GOT3 (cell line): ENCODE data around the gene CNTNAP2.
"Not testable (repeated sequence)": the region's sequence is repeated elsewhere in the genome, so short reads cannot be mapped to it uniquely, and the experiment has no call there.

Source experiments
- DNase-seq: peaks from one replicate; lab custom pipeline; 2025; ENCODE audit warnings: mixed read lengths; lab: John Stamatoyannopoulos, UW

The CNTNAP2 gene

DNA sequence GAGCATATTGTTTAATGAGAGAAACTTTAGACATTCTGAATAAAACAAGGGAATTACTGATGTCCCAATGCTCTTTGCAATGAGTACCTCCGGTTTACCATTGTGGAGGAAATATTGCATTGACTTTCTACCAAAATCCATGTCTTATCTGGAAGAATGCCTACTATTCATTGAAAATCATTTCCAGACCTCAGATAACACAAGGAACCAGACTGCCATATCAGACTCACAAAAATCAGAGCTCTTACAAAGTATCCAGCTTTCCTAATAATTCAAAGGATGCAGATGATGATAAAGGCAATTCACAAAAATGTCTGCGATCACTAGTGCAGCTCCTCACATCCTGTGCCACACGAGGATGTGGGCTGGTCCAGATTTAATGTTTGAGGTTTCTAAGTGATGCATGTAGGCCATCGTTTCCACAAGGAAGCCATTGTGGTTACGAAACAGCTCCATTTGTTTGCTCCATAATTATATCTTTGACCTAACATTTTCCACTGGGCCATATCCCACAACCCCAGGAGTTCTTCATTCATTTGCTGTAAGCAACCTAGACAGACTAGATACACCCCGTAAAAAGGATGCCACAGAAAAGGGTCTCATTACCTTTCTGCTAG lies 1642.8 kb downstream of the CNTNAP2 start:
- DNase-seq, result no peak

- DNase-seq, result no peak
Observed at GRCh38 chr7:147765301-147765700, 1648.7 kb downstream of the CNTNAP2 start.

DNA sequence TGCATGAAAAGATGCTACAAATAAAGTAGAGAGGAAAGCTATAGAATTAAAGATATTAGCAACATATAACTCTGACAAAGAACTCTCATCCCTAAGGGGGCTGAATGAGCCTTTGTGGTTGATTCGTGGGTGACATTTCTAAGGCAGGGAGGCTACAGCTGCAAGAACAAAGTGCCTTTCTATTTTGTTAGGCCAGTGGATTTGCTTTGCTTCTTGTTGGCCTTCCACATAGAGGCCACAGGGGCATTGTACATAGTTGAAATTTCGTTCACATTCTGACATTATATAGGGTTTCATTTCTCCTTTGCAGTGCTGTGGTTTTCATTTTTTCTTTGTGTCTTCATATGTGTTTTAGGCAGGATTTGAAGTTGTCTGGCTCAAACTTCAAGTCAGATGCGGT lies 1654.7 kb downstream of the CNTNAP2 start:
- DNase-seq, result no peak

- no peak for DNase-seq
Observed at GRCh38 chr7:147774461-147774860, 1657.9 kb downstream of the CNTNAP2 start.

- DNase-seq, result no peak
Observed at GRCh38 chr7:147775516-147776284, 1659.1 kb downstream of the CNTNAP2 start.

- DNase-seq, result no peak
Observed at GRCh38 chr7:147777309-147777708, 1660.7 kb downstream of the CNTNAP2 start.

DNA sequence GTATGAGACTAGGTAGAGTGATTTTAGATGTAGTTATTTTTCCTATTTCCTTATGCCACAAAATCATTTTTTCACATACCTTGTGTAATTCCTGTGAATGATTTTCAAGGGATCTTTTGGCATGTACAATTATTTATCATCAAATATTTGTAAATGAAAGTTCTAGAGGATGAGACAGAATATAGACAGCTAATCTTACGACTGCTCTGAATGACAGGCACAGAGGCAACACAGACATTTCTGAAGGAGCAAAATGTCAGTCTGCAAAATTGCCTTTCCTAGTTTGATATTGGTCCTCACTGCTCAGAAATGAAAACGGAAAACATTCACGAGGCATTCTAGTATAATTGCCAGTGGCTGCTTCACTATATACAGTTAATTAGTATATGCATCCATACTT lies 1663.3 kb downstream of the CNTNAP2 start:
- no peak for DNase-seq

- DNase-seq, result no peak
Observed at GRCh38 chr7:147796581-147796980, 1680.0 kb downstream of the CNTNAP2 start.

DNA sequence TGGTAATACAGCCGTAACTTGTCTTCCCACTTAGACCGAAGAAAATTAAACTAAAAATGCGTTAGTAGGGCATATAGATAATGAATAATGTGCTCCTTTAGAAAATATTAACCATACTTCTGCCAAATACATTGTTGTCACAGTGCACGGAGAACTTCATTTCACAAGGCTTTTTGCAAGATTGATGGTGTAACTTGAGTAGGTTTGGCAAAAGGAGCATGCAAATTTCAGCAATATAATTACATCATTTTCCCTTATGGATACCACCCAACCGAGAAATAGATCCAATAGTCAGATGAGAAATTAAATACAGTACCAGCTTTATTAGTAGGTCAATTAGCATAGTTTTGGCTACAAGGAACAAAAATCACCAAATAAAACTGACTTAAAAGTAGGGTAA lies 1681.4 kb downstream of the CNTNAP2 start:
- DNase-seq, result no peak

DNA sequence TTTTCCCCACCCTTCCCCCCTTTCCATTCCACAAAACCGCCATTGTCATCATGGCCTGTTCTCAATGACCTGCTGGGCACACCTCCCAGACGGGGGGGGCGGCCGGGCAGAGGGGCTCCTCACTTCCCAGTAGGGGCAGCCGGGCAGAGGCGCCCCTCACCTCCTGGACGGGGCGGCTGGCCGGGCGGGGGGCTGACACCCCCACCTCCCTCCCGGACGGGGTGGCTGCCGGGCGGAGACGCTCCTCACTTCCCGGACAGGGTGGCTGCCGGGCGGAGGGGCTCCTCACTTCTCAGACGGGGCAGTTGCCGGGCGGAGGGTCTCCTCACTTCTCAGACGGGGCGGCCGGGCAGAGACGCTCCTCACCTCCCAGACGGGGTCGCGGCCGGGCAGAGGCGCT lies 1685.2 kb downstream of the CNTNAP2 start:
- DNase-seq, result not testable (repeated sequence)

DNA sequence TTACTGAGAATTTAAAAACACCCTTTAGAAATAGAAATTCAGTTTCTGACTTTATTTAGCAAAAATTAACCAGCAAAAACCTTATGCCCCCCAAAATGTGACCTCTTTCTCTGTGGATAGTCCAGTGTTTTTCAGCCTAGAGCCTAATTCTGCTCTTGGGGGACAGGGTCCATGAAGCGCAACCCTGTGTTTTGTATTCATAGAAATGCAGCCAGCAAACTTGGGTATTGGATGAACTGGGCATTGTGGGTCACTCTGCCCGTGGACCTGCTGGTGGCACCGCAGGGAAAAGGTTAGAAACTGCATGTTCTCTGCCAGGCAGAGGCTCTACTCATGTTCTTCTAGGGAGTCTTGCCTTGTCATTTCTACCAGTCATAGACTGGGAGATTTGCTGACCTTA lies 1686.5 kb downstream of the CNTNAP2 start:
- DNase-seq, result no peak

DNA sequence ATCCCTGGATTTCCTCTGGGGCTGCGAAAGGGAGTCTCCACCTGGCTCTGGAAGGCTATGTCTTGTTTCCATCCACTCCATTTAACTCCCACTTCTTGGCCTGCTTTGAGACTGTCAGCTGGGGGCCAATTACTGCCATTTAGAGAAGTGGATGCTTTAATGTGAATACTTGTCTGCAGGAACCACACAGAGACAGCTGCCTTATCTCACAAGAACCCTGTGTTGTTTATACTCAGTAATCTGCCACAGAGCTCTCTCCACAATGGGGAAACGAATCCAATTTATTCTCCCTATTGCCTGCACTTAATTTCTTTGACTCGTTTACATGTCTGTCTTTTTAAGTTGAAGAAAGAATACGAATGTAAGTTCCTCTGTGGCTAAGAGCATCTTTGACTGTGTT lies 1687.0 kb downstream of the CNTNAP2 start:
- DNase-seq, result no peak

DNA sequence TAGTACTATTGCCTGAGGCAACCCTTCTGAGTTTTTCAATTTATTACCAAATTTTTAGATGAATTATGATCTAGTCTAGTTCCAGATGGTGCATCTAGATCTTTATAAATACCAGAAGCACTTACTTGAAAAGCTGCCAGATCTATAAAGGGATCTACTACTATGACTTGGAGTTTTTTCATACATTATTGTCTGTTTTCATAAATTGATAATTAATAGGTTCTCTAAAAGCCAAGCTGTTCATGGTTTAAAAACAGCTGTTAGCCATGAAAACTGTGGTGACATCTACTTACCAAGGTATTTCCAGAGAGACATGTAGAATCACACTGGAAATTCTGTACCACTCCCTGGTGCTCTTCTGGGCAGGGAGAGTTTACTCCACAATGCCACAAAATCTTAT lies 1687.4 kb downstream of the CNTNAP2 start:
- DNase-seq, result no peak

- no peak for DNase-seq
Observed at GRCh38 chr7:147805996-147806576, 1689.5 kb downstream of the CNTNAP2 start.

GRCh38 chr7:147809786-147810185 lies 1693.2 kb downstream of the CNTNAP2 start:
- no peak for DNase-seq

DNA sequence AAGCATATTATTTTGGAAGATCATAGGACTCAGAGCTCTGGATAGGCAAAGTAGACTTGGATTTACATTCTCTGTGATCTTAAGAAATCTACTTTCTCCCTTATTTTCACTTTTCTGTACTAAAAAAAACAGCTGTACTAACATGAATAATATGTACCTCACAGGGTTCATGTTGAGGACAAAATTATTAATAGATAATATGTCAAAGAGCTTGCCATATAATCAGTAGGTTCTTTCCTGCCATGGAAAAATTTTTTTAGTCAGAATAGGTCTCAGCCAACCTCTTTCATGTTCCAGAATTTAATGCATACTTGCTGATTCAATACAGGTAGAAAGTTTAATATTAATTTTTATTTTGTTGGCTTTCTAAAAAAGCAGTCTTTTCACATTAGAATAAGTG lies 1693.7 kb downstream of the CNTNAP2 start:
- DNase-seq, result no peak

- no peak for DNase-seq
Observed at GRCh38 chr7:147811923-147812322, 1695.3 kb downstream of the CNTNAP2 start.

GRCh38 chr7:147813316-147813715 lies 1696.7 kb downstream of the CNTNAP2 start:
- no peak for DNase-seq

- no peak for DNase-seq
Observed at GRCh38 chr7:147818317-147818716, 1701.7 kb downstream of the CNTNAP2 start.

DNA sequence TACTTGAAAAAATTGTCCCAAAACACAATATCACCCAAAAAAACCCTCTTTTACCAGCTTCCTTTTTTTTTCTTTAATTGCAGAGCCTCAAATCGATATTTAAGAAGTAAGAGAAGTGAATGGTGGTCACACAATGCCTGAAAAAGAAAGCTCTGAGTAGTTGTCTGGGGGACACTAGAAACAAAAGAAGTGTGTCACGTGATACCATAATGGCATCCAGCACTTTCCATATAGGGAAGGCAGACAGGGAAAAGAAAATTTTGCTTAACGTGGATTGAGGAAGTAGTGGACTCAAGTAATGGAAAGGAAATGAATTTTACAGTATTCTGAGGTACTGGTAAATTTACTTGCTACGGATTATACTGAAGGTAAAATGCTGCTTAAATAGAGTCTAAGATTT lies 1708.1 kb downstream of the CNTNAP2 start:
- no peak for DNase-seq

- DNase-seq, result no peak
Observed at GRCh38 chr7:147829016-147829415, 1712.4 kb downstream of the CNTNAP2 start.

DNA sequence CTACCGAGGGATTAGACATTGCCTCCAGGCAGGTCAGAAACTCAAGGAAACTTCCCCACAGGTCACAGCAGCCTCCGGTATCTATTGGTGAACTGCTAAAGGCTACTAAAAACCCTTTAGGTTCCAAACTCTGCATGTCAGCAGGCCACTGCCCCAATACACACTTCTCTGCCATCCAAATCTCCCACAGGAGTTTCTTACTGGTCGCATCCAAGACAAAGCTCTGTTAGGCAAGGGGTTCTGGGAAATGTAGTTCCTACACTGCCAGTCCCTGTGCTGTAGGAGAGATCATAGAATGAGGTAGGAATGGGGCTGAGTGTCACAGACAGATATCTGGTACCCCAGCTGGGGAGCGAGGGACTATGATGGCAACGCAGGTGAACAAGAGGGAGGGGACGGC lies 1717.0 kb downstream of the CNTNAP2 start:
- no peak for DNase-seq

- no peak for DNase-seq
Observed at GRCh38 chr7:147833970-147834369, 1717.4 kb downstream of the CNTNAP2 start.
